Activated naive CD4-positive, alpha-beta T cell treated with Interleukin-2 at 50 U/mL for 16 hours (primary cell): ENCODE measurements around the gene PIAS3.

Experiments
- DNase-seq: peaks from one replicate; pipeline ENCODE4 v3.0.0-alpha.2; 2020

PIAS3 gene

GRCh38 chr1:145858901-145859490 lies at the start of gene PIAS3:
Gene PIAS3, minus strand, starts transcription at chr1:145859081. Its CDS starts 91 bp downstream, at chr1:145858990.
- DNase-seq: peak; percentile 86

- no peak for DNase-seq
Observed at GRCh38 chr1:145908653-145909052, 49.8 kb upstream of the PIAS3 start.

GRCh38 chr1:145906954-145907753 lies 48.3 kb upstream of the PIAS3 start:
- no peak for DNase-seq

- DNase-seq: no peak
Observed at GRCh38 chr1:145901312-145902021, 42.6 kb upstream of the PIAS3 start.

GRCh38 chr1:145898756-145899155 lies 39.9 kb upstream of the PIAS3 start:
- DNase-seq: no peak

- DNase-seq: no peak
Observed at GRCh38 chr1:145897969-145898368, 39.1 kb upstream of the PIAS3 start.

- DNase-seq: no peak
Observed at GRCh38 chr1:145895471-145895870, 36.6 kb upstream of the PIAS3 start.

- no peak for DNase-seq
Observed at GRCh38 chr1:145893306-145894055, 34.6 kb upstream of the PIAS3 start.

- DNase-seq: no peak
Observed at GRCh38 chr1:145892486-145893087, 33.7 kb upstream of the PIAS3 start.

GRCh38 chr1:145891587-145892485 lies 33.0 kb upstream of the PIAS3 start:
- DNase-seq: peak; percentile 57

- no peak for DNase-seq
Observed at GRCh38 chr1:145891143-145891542, 32.3 kb upstream of the PIAS3 start.

GRCh38 chr1:145889722-145890121 lies 30.8 kb upstream of the PIAS3 start:
- DNase-seq: no peak

- no peak for DNase-seq
Observed at GRCh38 chr1:145887631-145888030, 28.8 kb upstream of the PIAS3 start.

- DNase-seq: no peak
Observed at GRCh38 chr1:145886816-145887215, 27.9 kb upstream of the PIAS3 start.

- DNase-seq: no peak
Observed at GRCh38 chr1:145886390-145886789, 27.5 kb upstream of the PIAS3 start.

- peak; percentile 92 for DNase-seq
Observed at GRCh38 chr1:145885738-145886287, 26.9 kb upstream of the PIAS3 start, which contains the start of gene ANKRD35. Gene ANKRD35, minus strand, starts transcription at chr1:145885866. Its CDS starts 108 bp downstream, at chr1:145885758.

GRCh38 chr1:145884675-145885074 lies 25.8 kb upstream of the PIAS3 start:
- DNase-seq: no peak

- DNase-seq: no peak
Observed at GRCh38 chr1:145879775-145880174, 20.9 kb upstream of the PIAS3 start.

- DNase-seq: no peak
Observed at GRCh38 chr1:145878724-145879123, 19.8 kb upstream of the PIAS3 start.

GRCh38 chr1:145877923-145878486 lies 19.1 kb upstream of the PIAS3 start:
- DNase-seq: no peak

- no peak for DNase-seq
Observed at GRCh38 chr1:145874646-145875045, 15.8 kb upstream of the PIAS3 start.
